Panc1 (cell line): ENCODE data around the gene AMOTL1.

Experiments used
- CTCF ChIP-seq: fragments of 450-650 bp; IDR thresholded peaks from 2 replicates; pipeline ENCODE4 v1.5.1; 2017; ENCODE audit warnings: mild to moderate bottlenecking
- POLR2AphosphoS5 ChIP-seq: IDR thresholded peaks from 2 replicates; pipeline ENCODE4 v1.6.1; 2012; ENCODE audit warnings: mild to moderate bottlenecking, low read depth, low read length, moderate library complexity
- REST ChIP-seq, 2 experiments: IDR thresholded peaks; 2 replicates each; pipeline ENCODE4 v1.6.1; 2011 to 2012; ENCODE audit warnings: low read depth in 2 of 2, control low read depth in 1 of 2, low read length in 1 of 2, mild to moderate bottlenecking in 1 of 2, moderate library complexity in 1 of 2; ENCODE audit not compliant: insufficient read depth in 1 of 2

- TF ChIP-seq POLR2AphosphoS5 (no peak), CTCF (no peak), REST (IDR thresholded peaks at IDR 0.05; ENCODE audit: insufficient read depth in 1 of 2, low read depth in 2 of 2, low read length in 1 of 2) (no peak)
Observed at GRCh38 chr11:94758666-94759065, 9.5 kb upstream of the AMOTL1 start.
